HFFc6 (cell line): ENCODE measurements around the gene DGAT2. TPM values are rescaled to one million over a fixed set of nuclear protein-coding genes. Genes with fewer than 3 reads are reported as not detected.

Source experiments
- DNase-seq: peaks from one replicate; pipeline ENCODE4 v3.0.0-alpha.2; 2018
- H3K27ac Mint-ChIP-seq: 2 replicates; pipeline ENCODE4 v1.8.0; 2020; ENCODE audit warnings: mild to moderate bottlenecking, mixed read lengths
- H3K27me3 Mint-ChIP-seq: 2 replicates; pipeline ENCODE4 v1.8.0; 2021; ENCODE audit warnings: mild to moderate bottlenecking, moderate library complexity, mixed read lengths; ENCODE audit not compliant: insufficient read depth
- H3K36me3 Mint-ChIP-seq: 2 replicates; pipeline ENCODE4 v1.8.0; 2021; ENCODE audit warnings: low read depth, mixed read lengths
- H3K4me1 Mint-ChIP-seq: 2 replicates; pipeline ENCODE4 v1.8.0; 2020; ENCODE audit warnings: low read depth, mixed read lengths
- H3K4me3 Mint-ChIP-seq: 2 replicates; pipeline ENCODE4 v1.8.0; 2020; ENCODE audit warnings: mild to moderate bottlenecking, moderate library complexity, mixed read lengths
- H3K9me3 Mint-ChIP-seq: 2 replicates; pipeline ENCODE4 v1.8.0; 2020; ENCODE audit warnings: mild to moderate bottlenecking, mixed read lengths
- CTCF ChIP-seq: fragments of 200-600 bp; sonication (generic); IDR thresholded peaks from 2 replicates; pipeline ENCODE4 v1.5.0; 2021; ENCODE audit warnings: antibody characterized with exemption, mild to moderate bottlenecking
- total RNA-seq, 6 experiments: library from RNA; stranded (reverse); fragmentation: NEBNext Ultra II Directional; extraction: Animal tissue kit (Norgen Biotek cat#: 25700); gene quantifications; 2 replicates in 1 of 6; 3 replicates in 5 of 6; pipeline ENCODE4 v1.2.3, GENCODE V29; 2021

The DGAT2 gene
- total RNA-seq, 6 experiments from 2014 or later, result 0.23 to 0.55 (median 0.36) TPM

GRCh38 chr11:75777461-75778110, 9.0 kb downstream of the DGAT2 start:
- Mint-ChIP-seq H3K27ac (no peak overlapping the region), H3K36me3 (no peaks in the 10 kb centered on the region), H3K4me3 (no peak overlapping the region), H3K9me3 (no peaks in the 10 kb centered on the region), H3K4me1 (peaks cover 13% of the 10 kb centered on the region), H3K27me3 (peaks cover 8% of the 10 kb centered on the region)
- no peak for DNase-seq
- TF ChIP-seq CTCF, result no peak

GRCh38 chr11:75778962-75779361, 10.4 kb downstream of the DGAT2 start:
- Mint-ChIP-seq H3K4me3 (no peak overlapping the region), H3K27ac (no peak overlapping the region), H3K9me3 (no peaks in the 10 kb centered on the region), H3K36me3 (no peaks in the 10 kb centered on the region), H3K4me1 (peaks cover 13% of the 10 kb centered on the region), H3K27me3 (peaks cover 6% of the 10 kb centered on the region)
- TF ChIP-seq CTCF, result no peak
- no peak for DNase-seq

- H3K27ac Mint-ChIP-seq, result no peak overlapping the region
- H3K4me3 Mint-ChIP-seq, result no peak overlapping the region
- no peak for DNase-seq
- TF ChIP-seq CTCF, result no peak
- H3K36me3 Mint-ChIP-seq, result no peaks in the 10 kb centered on the region
- peaks cover 9% of the 10 kb centered on the region for H3K27me3 Mint-ChIP-seq
- H3K9me3 Mint-ChIP-seq, result no peaks in the 10 kb centered on the region
- H3K4me1 Mint-ChIP-seq, result peaks cover 13% of the 10 kb centered on the region
Observed at GRCh38 chr11:75779960-75780359, 11.4 kb downstream of the DGAT2 start.

DNA sequence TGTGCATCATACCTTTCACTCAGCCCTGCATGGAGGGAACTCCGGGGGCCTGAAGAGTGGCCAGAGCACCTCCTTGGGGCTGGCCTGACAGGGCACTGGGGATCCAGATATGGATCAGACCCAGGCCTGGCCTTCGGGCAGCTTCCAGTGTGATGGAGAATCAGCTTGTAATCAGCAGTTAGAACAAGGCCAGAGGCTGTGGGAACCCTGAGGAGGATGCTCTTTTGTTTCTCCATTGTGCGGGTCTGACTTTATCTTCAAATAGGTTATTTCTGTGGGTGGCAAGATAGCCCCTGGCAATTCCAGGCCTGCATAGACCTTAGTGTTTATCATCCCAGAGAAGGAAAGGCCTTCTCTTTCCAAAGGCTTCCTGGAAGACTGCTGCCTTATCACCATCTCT, 12.3 kb downstream of the DGAT2 start:
- peaks cover 8% of the 10 kb centered on the region for H3K27me3 Mint-ChIP-seq
- no peak for TF ChIP-seq CTCF
- no peak overlapping the region for H3K4me3 Mint-ChIP-seq
- no peaks in the 10 kb centered on the region for H3K9me3 Mint-ChIP-seq
- no peak overlapping the region for H3K27ac Mint-ChIP-seq
- DNase-seq, result no peak
- H3K36me3 Mint-ChIP-seq, result no peaks in the 10 kb centered on the region
- H3K4me1 Mint-ChIP-seq, result peaks cover 13% of the 10 kb centered on the region

GRCh38 chr11:75781296-75781695, 12.7 kb downstream of the DGAT2 start:
- H3K27ac Mint-ChIP-seq, result no peak overlapping the region
- no peaks in the 10 kb centered on the region for H3K36me3 Mint-ChIP-seq
- H3K9me3 Mint-ChIP-seq, result no peaks in the 10 kb centered on the region

More at GRCh38 chr11:75781296-75781695, 12.7 kb downstream of the DGAT2 start:
- Mint-ChIP-seq H3K4me1 (peaks cover 13% of the 10 kb centered on the region), H3K27me3 (peaks cover 6% of the 10 kb centered on the region), H3K4me3 (no peak overlapping the region)
- TF ChIP-seq CTCF, result no peak
- no peak for DNase-seq
